Keratinocyte (primary cell): Measurements from ENCODE around the gene NCOR1.

ENCODE experiments used
- EZH2 ChIP-seq: IDR thresholded peaks from one replicate; pipeline ENCODE4 v1.6.1; 2012; ENCODE audit warnings: inconsistent platforms, mild to moderate bottlenecking, low read length, moderate library complexity
- TF ChIP-seq, protein P1 (sequence below), 3 experiments: IDR thresholded peaks in 1 of 3; conservative IDR thresholded peaks in 1 of 3; optimal IDR thresholded peaks in 1 of 3; 2 replicates in 2 of 3; 3 replicates in 1 of 3; pipeline versions ENCODE3 to v1.5.1; 2011; ENCODE audit warnings: low read length in 3 of 3, mild to moderate bottlenecking in 3 of 3, moderate library complexity in 2 of 3, control low read depth in 1 of 3, inconsistent platforms in 1 of 3; ENCODE audit not compliant: insufficient read depth in 2 of 3; ENCODE audit errors: extremely low read depth in 1 of 3

DNA sequence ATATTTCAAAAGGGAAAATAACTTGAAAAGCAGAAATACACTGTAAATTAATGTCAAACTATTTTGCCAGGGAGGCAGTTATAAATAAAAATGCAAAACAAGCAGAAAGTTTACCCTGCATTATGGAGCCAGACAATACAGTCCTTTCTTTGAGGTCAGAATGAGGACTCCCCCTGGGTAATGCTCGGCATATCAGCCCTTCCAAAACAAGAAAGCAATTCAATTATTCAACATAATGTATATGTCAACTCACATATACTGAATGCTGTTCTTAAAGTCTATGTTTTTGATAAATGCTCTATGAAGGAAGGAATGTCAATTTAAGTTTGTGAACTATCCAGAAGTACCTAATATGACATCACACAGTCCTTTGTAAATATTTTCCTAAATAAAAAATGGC is 143.3 kb downstream of the NCOR1 start:
- TF ChIP-seq, protein P1, sequence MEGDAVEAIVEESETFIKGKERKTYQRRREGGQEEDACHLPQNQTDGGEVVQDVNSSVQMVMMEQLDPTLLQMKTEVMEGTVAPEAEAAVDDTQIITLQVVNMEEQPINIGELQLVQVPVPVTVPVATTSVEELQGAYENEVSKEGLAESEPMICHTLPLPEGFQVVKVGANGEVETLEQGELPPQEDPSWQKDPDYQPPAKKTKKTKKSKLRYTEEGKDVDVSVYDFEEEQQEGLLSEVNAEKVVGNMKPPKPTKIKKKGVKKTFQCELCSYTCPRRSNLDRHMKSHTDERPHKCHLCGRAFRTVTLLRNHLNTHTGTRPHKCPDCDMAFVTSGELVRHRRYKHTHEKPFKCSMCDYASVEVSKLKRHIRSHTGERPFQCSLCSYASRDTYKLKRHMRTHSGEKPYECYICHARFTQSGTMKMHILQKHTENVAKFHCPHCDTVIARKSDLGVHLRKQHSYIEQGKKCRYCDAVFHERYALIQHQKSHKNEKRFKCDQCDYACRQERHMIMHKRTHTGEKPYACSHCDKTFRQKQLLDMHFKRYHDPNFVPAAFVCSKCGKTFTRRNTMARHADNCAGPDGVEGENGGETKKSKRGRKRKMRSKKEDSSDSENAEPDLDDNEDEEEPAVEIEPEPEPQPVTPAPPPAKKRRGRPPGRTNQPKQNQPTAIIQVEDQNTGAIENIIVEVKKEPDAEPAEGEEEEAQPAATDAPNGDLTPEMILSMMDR (optimal IDR thresholded peaks at IDR 0.05 in 1 of 3, IDR thresholded peaks at IDR 0.05 in 1 of 3, conservative IDR thresholded peaks at IDR 0.05 in 1 of 3; ENCODE audit: extremely low read depth in 1 of 3, insufficient read depth in 2 of 3, low read length in 3 of 3): no peak
- no peak for TF ChIP-seq EZH2
